Stimulated activated CD4-positive, alpha-beta T cell treated with anti-CD3 and anti-CD28 coated beads, TNF-alpha, amount 100 ng/mL, for 48 hours (primary cell): Measurements from ENCODE around the gene VLDLR.
"Not testable (repeated sequence)": the region's sequence is repeated elsewhere in the genome, so short reads cannot be mapped to it uniquely, and the experiment has no call there.

ENCODE experiments used
- DNase-seq, 3 donors: peaks; one replicate each; pipeline ENCODE4 v3.0.0-alpha.2; 2020; ENCODE audit warnings: low read depth in 3 of 3

Gene VLDLR

DNA sequence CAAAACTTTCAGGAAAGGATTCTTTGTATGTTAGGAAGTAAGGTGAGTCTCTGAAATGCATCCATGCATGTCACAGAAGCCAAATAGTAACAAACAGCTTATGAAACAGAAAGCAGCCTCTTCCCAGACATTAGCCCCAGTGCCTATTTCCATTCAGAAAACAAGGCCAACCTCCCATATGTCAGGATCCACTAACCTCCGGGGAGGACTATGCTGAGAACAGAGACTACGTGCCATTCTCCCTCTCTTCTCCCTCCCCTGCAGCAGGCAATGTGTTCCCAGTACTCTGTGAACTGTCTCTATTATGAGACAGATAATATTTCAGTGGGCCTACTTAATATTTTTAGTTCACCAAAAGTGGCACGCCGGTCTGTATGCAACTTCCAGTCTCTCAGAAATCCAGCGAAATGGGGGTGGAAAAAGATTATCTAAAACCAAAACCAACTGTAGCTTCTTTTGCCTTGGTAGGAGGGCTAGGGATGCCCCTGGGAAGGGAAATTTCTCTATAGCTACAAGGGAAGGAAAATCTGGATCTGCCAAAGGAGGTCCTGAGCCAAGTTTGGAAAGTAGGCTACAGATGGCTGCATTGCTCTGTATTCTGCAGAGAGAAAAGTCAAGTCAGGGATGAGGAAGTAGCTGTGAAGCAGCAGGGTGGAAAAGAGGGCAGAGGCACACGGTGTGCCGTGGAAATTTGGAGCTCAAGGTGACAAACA is 42.0 kb downstream of the VLDLR start:
- DNase-seq: no peak

GRCh38 chr9:2664174-2665065 is 42.8 kb downstream of the VLDLR start:
- no peak for DNase-seq

DNA sequence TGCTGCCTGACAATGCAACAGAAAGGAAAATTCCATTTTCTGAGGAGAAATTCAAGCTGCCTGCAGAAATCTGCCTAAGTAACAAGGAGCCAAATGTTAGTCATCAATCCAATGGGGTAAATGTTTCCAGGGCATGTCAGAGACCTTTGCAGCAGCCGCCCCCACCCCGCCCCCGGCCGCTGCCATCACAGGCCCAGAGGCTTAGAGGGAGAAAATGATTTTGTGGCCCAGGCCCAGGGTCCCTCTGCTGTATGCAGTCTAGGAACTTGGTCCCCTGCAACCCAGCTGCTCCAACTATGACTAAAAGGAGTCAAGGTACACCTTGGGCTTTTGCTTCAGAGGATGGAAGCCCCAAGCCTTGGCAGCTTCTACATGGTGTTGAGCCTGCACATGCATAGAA is 45.0 kb downstream of the VLDLR start:
- DNase-seq: no peak

DNA sequence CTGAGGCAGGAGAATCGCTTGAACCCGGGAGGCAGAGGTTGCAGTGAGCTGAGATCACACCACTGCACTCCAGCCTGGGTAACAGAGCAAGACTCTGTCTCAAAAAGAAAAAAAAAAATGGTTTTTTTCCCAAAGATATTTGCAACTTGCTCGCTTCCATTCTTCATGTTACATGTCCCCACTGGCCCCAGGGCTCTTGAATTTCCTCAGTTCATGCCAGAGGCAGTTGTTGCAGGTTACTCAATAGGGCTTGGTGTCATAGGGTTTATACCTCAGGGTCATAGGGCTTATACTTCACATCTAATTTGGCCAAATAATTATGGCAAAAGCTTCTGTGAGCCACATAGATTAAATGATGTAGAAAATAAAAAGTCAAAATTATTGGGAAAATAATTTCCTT is 51.6 kb downstream of the VLDLR start:
- DNase-seq: no peak

- no peak for DNase-seq
These were observed 52.7 kb downstream of the VLDLR start for GRCh38 chr9:2674141-2674824.

DNA sequence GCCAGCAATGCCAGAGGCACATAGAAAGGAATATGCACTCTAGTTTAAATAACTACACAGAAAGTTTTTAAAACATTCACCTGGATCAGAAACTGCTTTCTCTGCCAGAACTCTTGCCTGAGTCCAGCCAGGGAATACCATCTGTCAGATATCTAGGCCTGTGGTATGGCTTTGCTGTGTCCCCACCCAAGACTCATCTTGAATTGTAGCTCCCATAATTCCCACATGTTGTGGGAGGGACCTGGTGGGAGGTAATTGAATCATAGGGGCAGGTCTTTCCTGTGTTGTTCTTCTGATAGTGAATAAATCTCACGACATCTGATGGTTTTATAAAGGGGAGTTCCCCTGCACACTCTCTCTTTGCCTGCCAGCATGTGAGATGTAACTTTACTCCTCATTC is 54.2 kb downstream of the VLDLR start:
- DNase-seq: no peak

GRCh38 chr9:2676466-2676865 is 54.9 kb downstream of the VLDLR start:
- DNase-seq: no peak

DNA sequence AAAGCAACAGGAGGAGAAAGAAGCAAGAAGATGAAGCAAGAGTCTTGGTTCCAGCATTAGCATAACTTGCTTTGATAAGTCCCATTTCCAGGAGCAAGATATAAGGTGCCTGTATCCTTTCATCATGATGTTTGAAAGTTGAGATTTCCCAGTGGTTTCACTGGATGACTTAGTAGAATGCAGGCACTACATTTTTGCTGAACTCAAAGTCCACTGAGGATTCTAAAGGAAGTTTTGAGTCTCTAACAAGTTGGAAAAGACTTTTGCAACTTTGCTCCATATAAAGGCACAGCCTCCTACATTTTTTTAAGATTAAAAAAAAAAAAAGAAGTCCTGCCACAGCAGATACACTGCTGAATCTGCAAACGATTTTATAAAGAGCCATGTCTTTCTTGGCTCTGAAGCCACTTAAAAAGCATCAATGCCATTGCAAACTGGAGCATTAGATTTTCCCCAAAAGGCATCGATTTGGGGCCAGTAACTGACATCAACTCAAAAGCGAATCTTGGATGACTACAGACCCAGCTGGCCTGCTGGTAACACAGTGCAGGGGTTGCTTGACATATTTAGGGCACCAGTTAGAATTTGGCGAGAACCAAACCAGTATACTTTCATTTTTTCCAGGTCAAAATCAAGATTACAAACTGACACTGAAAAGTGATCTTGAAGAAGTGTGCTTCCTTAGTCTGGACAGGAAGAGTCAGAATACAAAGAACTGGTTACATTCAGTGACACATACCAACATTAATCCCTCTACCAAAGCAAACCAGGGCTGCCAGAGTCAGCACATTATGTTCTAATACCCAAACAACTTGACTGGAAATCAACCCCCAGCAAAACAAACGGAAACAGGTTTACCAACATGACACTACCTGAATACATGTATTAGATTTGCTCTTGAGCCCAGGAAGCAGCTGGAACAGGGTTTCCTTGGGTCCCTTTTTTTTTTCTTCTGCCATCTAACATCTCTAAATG is 56.6 kb downstream of the VLDLR start:
- DNase-seq: no peak

GRCh38 chr9:2679011-2679410 is 57.4 kb downstream of the VLDLR start:
- DNase-seq: no peak

DNA sequence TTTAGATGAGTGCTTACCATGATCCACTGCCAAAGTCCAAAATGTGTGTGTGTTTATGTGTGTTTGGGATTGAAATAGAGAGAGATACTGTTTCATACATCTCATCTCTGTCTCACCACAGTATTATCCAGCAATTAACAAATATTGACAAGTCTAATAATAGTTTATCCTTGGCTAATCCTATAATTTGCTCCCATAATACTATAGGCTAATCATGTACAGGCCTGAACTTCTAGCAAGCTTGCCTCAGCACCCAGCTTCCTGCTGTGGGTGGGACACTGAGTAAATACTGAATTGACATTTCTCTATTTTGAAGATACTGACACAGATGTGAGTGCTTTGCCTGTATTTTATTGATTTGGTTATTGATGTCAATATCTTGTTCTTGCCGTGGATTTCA is 60.4 kb downstream of the VLDLR start:
- DNase-seq: no peak

GRCh38 chr9:2686911-2687310 is 65.3 kb downstream of the VLDLR start:
- DNase-seq: no peak

DNA sequence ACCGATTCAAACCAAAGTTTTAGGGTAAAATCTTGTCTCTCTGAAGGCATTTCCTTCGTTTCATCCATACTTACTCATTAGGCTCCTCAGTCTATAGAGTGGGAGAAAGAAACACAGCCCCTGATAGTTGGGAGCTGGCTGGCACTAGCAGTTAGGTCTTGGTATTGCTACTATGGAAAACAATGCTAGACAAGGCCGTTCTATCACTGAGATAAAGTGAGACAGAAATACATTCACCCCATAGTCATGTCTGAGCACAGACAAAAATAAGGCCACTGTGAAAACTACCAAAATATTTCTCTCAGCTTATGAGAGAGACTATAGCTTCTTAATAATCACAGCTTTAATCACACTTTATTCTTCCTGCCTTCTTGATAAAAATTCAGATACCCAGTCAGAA is 67.0 kb downstream of the VLDLR start:
- no peak for DNase-seq

DNA sequence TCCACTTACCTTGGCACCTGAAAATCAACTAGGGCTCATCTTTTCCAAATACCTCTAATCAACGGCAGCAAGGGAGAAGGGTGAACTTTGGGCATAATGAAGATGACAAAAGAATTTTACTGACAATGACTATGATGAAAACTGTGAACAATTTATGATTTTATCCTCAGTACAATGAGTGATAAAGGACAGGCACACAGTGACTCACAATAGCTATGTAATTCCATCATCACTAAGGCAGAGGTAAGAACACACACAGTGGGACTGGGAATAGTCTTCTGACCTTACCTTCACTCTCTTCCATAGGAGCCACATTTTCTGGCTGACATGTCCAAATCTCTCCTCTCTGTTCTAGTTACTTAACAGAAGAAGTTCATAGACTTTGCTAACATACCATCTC is 69.6 kb downstream of the VLDLR start:
- DNase-seq: no peak

GRCh38 chr9:2691626-2692025 is 70.0 kb downstream of the VLDLR start:
- no peak for DNase-seq

- no peak for DNase-seq
These were observed 71.5 kb downstream of the VLDLR start for GRCh38 chr9:2693056-2693455.

- DNase-seq: no peak
These were observed 75.9 kb downstream of the VLDLR start for GRCh38 chr9:2697492-2697891.

- no peak for DNase-seq
These were observed 78.8 kb downstream of the VLDLR start for GRCh38 chr9:2700398-2700797.

- DNase-seq: no peak
These were observed 79.4 kb downstream of the VLDLR start for GRCh38 chr9:2700909-2701550.

GRCh38 chr9:2704504-2704903 is 82.9 kb downstream of the VLDLR start:
- DNase-seq: no peak

DNA sequence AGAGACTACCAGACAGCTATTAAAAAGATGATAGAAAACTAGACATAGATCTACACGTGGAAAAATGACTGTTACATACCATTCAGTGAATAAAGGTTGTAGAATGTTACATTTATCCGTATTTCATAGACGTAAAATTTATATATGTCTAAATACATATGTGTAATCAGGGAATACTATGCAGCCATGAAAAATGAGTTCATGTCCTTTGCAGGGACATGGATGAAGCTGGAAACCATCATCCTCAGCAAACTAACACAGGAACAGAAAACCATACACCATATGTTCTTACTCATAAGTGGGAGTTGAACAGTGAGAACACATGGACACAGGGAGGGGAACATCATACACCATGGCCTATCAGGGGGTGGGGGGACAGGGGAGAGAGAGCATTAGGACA is 85.7 kb downstream of the VLDLR start:
- not testable (repeated sequence) for DNase-seq
